ENCODE results near the gene IQGAP1. TPM values are rescaled to one million over a fixed set of nuclear protein-coding genes. Genes with fewer than 3 reads are reported as not detected.

The IQGAP1 gene
- total RNA-seq, 1 experiment from 2014 or later, result 52.7 TPM

DNA sequence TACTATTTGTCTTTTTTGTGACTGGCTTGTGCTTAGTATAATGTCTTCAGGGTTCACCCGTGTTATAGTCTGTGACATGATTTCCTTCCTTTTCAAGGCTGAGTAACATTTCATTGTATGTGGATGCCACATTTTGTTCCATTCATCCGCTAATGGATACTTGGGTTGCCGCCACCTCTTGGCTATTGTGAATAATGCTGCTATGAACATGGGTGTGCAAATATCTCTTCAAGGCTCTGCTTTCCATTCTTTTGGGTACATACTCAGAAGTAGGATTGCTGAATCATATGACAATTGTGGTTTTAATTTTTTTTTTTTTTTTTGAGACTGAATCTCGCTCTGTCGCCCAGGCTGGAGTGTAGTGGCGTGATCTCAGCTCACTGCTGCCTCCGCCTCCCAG is 157.1 kb downstream of the IQGAP1 start:
- in situ Hi-C loops (cut with HindIII; ENCODE audit: low sequenced_read_pairs), result no loop called here
- DNase-seq (ENCODE audit: low spot score), result no peak

DNA sequence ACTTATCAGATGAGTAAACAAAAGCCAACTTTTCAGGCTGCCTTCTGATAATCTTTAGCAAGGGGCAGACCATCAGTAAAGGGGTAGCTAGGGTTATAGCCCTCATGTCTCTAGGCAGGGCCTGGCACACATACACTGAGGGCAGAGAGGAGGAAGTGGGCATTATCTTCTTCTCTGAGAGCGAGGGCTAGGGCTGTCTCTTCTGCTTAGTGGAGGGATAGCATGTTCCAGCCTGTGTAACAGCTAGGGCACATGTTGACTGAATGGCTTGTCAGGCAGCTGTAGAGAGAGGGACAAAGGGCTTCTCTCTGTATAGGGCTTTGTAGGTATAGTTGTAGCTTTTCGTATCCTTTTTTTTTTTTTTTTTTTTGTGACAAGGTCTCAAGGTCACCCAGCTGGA is 159.5 kb downstream of the IQGAP1 start:
- in situ Hi-C loops (cut with HindIII; ENCODE audit: low sequenced_read_pairs), result no loop called here
- no peak for DNase-seq (ENCODE audit: low spot score)

DNA sequence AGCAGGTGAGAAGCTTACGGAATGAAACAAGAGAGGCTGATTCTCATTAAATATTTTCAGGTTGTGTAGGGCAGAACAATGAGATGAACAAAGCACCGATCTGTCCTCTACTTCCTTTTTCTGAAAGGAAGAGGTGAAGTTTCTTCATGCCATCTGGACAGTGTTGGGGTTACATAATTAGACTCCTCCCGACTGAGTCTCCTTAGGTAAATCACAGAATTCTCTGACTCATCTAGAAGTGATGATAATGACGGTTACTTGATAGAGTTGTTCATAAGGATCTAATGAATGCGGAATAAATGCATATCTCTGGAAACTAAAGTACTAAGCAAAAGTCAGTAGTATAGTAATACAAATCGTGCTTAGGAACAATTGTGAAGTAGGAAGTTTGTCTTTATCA is 162.9 kb downstream of the IQGAP1 start:
- in situ Hi-C loops (cut with HindIII; ENCODE audit: low sequenced_read_pairs), result no loop called here
- peak; percentile 65 for DNase-seq (ENCODE audit: low spot score)

Other genes with a start within 250 kb of the IQGAP1 start
- gene SEMA4B, start 186.9 kb upstream of the IQGAP1 start, total RNA-seq (2014; rRNA removed; shearing (Covaris generic)), result 7.1 and 25.4 TPM in 2 replicates
- 82.0 and 83.7 TPM in 2 replicates for gene CIB1, start 154.3 kb upstream of the IQGAP1 start, total RNA-seq (2014; rRNA removed; shearing (Covaris generic))
- 3.4 and 4.2 TPM in 2 replicates for gene GDPGP1, start 154.0 kb upstream of the IQGAP1 start, total RNA-seq (2014; rRNA removed; shearing (Covaris generic))
- not detected in 2 replicates for gene TTLL13, start 138.7 kb upstream of the IQGAP1 start, total RNA-seq (2014; rRNA removed; shearing (Covaris generic))
- gene NGRN, start 122.6 kb upstream of the IQGAP1 start, total RNA-seq (2014; rRNA removed; shearing (Covaris generic)), result 105 and 114 TPM in 2 replicates
- 0.27 and 0.62 TPM in 2 replicates for gene ZNF774, start 36.0 kb upstream of the IQGAP1 start, total RNA-seq (2014; rRNA removed; shearing (Covaris generic))
- 5.9 and 7.4 TPM in 2 replicates for gene CRTC3, start 141.7 kb downstream of the IQGAP1 start, total RNA-seq (2014; rRNA removed; shearing (Covaris generic))